Colonic mucosa (tissue), 4 donors: ENCODE measurements around the gene NBAS. TPM values are rescaled to one million over a fixed set of nuclear protein-coding genes. Genes with fewer than 3 reads are reported as not detected.

Experiments
- DNase-seq: peaks from one replicate; pipeline ENCODE4 v3.0.0-alpha.2; 2020
- H3K27ac ChIP-seq: fragments of 200-600 bp; one replicate; pipeline ENCODE4 v1.8.0; 2021
- H3K27me3 ChIP-seq: fragments of 200-600 bp; one replicate; pipeline ENCODE4 v1.8.0; 2021
- H3K36me3 ChIP-seq: fragments of 200-600 bp; one replicate; pipeline ENCODE4 v1.8.0; 2021
- H3K4me1 ChIP-seq: fragments of 200-600 bp; one replicate; pipeline ENCODE4 v1.8.0; 2021; ENCODE audit warnings: mild to moderate bottlenecking
- H3K4me3 ChIP-seq: fragments of 200-600 bp; one replicate; pipeline ENCODE4 v1.8.0; 2021
- H3K9ac ChIP-seq, 2 donors: one replicate each; pipeline ENCODE4 v1.7.0; 2013; ENCODE audit warnings: control low read depth in 2 of 2, low read depth in 2 of 2, low read length in 2 of 2
- H3K9me3 ChIP-seq: fragments of 200-600 bp; one replicate; pipeline ENCODE4 v1.8.0; 2021
- intact Hi-C: fragments of 100-400 bp; cut with DNase I; formaldehyde crosslinking; loops from one replicate; pipeline ENCODE4 v1.14.1; 2022
- total RNA-seq, 2 donors: library from RNA; stranded (reverse); fragmentation: NEBNext Ultra II Directional in 1 of 2; extraction: Animal tissue kit (Norgen Biotek cat#: 25700) in 1 of 2; gene quantifications; one replicate each; pipeline ENCODE4 v1.2.1, GENCODE V29; 2021
- TF ChIP-seq, protein P1 (sequence below): fragments of 200-600 bp; IDR thresholded peaks from one replicate; pipeline ENCODE4 v1.8.0; 2022; ENCODE audit warnings: antibody characterized with exemption, mild to moderate bottlenecking
- donor health status: healthy.
- donor health status: DM: no; HTN: no; CAD: no.
- donor health status: DM: no; HTN: no; CAD: no.

The NBAS gene
- total RNA-seq, 2 donors from 2014 or later: 34.4 to 38.9 TPM

DNA sequence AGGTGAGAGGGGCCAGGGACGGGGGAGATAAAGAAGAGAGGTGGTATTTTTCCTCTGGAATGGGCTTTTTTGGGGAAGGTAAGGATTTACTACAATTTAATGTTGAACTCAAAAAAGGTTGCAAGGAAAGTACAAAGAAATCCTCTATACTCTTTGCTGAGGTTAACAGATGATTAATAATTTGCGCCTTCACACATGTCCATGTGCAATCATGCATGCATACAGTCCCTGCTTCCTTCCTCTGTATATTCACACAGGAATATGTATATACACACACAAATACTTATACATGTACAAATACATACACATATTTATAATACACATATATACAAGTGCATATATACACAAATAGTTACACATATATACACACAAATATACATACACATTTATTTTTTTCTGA, 193.4 kb downstream of the NBAS start:
- H3K9me3 ChIP-seq: no peaks in the 10 kb centered on the region
- H3K4me3 ChIP-seq: no peak overlapping the region
- no peaks in the 10 kb centered on the region for H3K36me3 ChIP-seq
- H3K27ac ChIP-seq: no peak overlapping the region
- H3K9ac ChIP-seq: no peak overlapping the region
- intact Hi-C loops: no loop called here
- no peaks in the 10 kb centered on the region for H3K27me3 ChIP-seq
- TF ChIP-seq, protein P1, sequence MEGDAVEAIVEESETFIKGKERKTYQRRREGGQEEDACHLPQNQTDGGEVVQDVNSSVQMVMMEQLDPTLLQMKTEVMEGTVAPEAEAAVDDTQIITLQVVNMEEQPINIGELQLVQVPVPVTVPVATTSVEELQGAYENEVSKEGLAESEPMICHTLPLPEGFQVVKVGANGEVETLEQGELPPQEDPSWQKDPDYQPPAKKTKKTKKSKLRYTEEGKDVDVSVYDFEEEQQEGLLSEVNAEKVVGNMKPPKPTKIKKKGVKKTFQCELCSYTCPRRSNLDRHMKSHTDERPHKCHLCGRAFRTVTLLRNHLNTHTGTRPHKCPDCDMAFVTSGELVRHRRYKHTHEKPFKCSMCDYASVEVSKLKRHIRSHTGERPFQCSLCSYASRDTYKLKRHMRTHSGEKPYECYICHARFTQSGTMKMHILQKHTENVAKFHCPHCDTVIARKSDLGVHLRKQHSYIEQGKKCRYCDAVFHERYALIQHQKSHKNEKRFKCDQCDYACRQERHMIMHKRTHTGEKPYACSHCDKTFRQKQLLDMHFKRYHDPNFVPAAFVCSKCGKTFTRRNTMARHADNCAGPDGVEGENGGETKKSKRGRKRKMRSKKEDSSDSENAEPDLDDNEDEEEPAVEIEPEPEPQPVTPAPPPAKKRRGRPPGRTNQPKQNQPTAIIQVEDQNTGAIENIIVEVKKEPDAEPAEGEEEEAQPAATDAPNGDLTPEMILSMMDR: no peak
- no peaks in the 10 kb centered on the region for H3K4me1 ChIP-seq
- DNase-seq: no peak

DNA sequence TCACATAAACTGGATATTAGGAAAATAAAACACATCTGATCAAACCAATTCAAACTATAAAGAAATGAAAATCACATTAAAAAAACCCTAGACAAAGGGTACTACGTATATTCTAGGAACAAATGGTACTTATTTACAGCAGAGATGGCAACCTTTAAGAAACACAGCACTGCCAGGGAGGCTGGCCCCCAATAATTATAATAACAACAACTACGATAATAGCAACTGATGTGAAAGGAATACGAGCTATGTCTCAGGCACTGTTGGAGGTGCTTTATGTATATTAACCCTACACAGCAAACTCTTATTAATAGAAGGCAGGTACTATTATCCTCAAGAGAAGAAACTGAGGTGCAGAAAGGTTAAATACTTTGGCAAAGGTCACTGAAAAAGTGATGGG, 193.9 kb downstream of the NBAS start:
- DNase-seq: no peak
- H3K4me3 ChIP-seq: no peak overlapping the region
- no peaks in the 10 kb centered on the region for H3K4me1 ChIP-seq
- TF ChIP-seq, protein P1: no peak
- no peaks in the 10 kb centered on the region for H3K36me3 ChIP-seq
- H3K27ac ChIP-seq: no peak overlapping the region
- H3K9ac ChIP-seq: no peak overlapping the region
- no peaks in the 10 kb centered on the region for H3K27me3 ChIP-seq
- intact Hi-C loops: no loop called here
- no peaks in the 10 kb centered on the region for H3K9me3 ChIP-seq

DNA sequence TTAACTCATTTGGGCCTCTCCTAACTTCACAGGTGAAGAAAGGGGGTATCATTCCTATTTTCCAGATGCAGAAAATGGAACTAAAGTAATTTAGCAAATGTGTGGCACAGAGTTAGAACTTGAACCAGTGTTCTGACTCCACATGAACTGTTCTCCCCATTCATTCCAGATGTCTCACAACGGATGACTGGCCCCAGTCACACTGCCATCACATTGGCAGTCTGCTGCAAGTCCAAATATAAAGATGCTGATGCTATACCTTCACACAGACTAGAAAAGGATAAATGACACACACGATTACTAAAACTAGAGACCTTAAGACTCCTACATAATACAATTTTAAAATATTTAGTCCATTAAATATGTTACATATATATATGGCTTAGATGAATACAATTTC, 195.7 kb downstream of the NBAS start:
- Histone ChIP-seq H3K9me3 (no peaks in the 10 kb centered on the region), H3K9ac (no peak overlapping the region), H3K27ac (no peak overlapping the region), H3K36me3 (no peaks in the 10 kb centered on the region), H3K27me3 (no peaks in the 10 kb centered on the region), H3K4me1 (no peaks in the 10 kb centered on the region), H3K4me3 (no peak overlapping the region)
- no peak for DNase-seq
- intact Hi-C loops: no loop called here
- TF ChIP-seq, protein P1: no peak

DNA sequence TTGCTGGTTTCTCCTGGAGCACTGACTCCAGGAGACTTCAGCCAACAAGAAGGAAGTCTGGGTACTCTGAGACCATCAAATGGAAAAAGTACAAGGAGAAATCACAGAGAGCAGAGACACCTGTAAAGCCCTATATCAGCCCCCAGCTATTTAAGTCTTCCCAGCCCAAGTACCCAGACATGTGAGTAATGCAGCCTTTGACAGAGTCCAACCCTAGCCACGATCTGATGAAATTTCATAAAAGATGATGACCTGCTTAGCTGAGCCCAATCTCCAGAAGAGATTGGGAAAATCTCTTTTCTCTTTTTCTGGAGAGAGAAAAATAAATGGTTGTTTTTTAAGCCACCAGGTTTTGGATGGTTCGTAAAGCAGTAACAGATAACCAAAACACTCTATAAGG, 196.6 kb downstream of the NBAS start:
- intact Hi-C loops: no loop called here
- H3K36me3 ChIP-seq: no peaks in the 10 kb centered on the region
- TF ChIP-seq, protein P1: no peak
- no peaks in the 10 kb centered on the region for H3K9me3 ChIP-seq
- no peak for DNase-seq
- no peaks in the 10 kb centered on the region for H3K27me3 ChIP-seq
- no peaks in the 10 kb centered on the region for H3K4me1 ChIP-seq
- no peak overlapping the region for H3K27ac ChIP-seq
- no peak overlapping the region for H3K9ac ChIP-seq
- no peak overlapping the region for H3K4me3 ChIP-seq

DNA sequence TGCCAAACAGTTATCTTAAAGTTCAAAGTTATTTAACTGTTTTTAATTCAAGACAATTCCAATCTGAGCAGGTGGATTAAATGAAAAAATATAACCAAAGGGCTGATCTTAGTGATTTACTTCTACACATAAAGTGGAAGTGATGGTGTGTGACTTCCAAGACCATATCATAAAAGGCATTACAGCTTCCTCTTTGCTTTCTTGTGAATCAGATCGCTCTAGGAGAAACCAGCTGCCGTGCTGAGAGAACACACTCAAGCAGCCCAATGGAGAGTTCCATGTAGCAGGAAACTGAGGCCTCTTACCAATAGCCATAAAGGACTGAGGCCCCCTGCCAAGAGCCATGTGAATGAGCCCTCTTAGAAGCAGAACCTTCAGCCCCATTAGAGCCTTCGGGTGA, 197.4 kb downstream of the NBAS start:
- no peak overlapping the region for H3K27ac ChIP-seq
- no peak overlapping the region for H3K4me3 ChIP-seq
- no peak overlapping the region for H3K9ac ChIP-seq
- no peaks in the 10 kb centered on the region for H3K27me3 ChIP-seq
- no peaks in the 10 kb centered on the region for H3K36me3 ChIP-seq
- intact Hi-C loops: no loop called here
- TF ChIP-seq, protein P1: no peak
- DNase-seq: no peak
- H3K9me3 ChIP-seq: no peaks in the 10 kb centered on the region
- no peaks in the 10 kb centered on the region for H3K4me1 ChIP-seq

DNA sequence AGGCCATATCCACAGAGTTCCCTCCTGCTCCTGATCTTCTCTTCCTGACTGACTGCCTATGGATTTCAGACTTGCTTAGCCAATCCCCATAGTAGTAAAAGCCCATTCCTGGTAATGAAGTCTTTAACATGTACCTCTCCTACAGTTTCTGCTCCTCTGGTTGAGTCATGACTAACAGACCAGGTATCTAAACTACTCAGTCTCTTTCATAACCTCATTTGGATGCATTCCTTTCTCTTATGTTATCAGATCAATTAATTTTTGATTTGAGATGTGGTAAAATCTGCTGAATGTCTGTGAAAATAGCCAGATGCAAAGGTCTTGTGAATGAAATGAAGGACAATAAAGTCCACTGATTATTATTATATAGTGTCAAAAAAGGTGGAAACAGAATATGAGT, 198.0 kb downstream of the NBAS start:
- H3K27me3 ChIP-seq: no peaks in the 10 kb centered on the region
- TF ChIP-seq, protein P1: no peak
- no peak for DNase-seq
- intact Hi-C loops: no loop called here
- no peak overlapping the region for H3K27ac ChIP-seq
- no peak overlapping the region for H3K9ac ChIP-seq
- H3K4me3 ChIP-seq: no peak overlapping the region
- no peaks in the 10 kb centered on the region for H3K9me3 ChIP-seq
- no peaks in the 10 kb centered on the region for H3K36me3 ChIP-seq
- H3K4me1 ChIP-seq: no peaks in the 10 kb centered on the region
